ENCODE data around the gene PHLPP2.

Gene PHLPP2

DNA sequence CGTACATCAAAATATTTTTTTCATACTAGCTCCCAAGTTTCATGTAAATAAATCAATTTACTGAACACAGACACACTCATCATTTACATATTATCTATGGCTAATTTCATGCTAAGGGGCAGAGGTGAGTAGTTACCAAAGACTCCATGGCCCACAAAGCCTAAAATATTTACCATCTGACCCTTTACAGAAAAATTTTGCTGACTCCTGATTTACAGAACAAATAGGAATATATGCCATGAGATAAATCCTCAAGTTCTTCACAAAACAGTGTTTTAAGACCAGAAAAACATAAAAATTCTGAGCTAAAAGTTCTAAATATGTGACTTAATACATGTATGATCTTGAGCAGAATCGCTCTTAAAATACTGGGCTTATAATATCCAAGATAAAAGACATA, 36.6 kb upstream of the PHLPP2 start:
- Histone ChIP-seq H3K27ac (no peak overlapping the region), H3K36me3 (replicated peaks) (peaks cover 51% of the 10 kb centered on the region), H3K4me3 (ENCODE audit: low read depth, low read length) (no peak overlapping the region), H3K27me3 (replicated peaks) (no peaks in the 10 kb centered on the region)
- DNase-seq = no peak
- in situ Hi-C loops (cut with HindIII; ENCODE audit: low pct_ligation_motif_present, low sequenced_read_pairs) = no loop called here
- TF ChIP-seq, protein P1, sequence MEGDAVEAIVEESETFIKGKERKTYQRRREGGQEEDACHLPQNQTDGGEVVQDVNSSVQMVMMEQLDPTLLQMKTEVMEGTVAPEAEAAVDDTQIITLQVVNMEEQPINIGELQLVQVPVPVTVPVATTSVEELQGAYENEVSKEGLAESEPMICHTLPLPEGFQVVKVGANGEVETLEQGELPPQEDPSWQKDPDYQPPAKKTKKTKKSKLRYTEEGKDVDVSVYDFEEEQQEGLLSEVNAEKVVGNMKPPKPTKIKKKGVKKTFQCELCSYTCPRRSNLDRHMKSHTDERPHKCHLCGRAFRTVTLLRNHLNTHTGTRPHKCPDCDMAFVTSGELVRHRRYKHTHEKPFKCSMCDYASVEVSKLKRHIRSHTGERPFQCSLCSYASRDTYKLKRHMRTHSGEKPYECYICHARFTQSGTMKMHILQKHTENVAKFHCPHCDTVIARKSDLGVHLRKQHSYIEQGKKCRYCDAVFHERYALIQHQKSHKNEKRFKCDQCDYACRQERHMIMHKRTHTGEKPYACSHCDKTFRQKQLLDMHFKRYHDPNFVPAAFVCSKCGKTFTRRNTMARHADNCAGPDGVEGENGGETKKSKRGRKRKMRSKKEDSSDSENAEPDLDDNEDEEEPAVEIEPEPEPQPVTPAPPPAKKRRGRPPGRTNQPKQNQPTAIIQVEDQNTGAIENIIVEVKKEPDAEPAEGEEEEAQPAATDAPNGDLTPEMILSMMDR (IDR thresholded peaks at IDR 0.05; ENCODE audit: low read depth, low read length, missing control alignments) = no peak

DNA sequence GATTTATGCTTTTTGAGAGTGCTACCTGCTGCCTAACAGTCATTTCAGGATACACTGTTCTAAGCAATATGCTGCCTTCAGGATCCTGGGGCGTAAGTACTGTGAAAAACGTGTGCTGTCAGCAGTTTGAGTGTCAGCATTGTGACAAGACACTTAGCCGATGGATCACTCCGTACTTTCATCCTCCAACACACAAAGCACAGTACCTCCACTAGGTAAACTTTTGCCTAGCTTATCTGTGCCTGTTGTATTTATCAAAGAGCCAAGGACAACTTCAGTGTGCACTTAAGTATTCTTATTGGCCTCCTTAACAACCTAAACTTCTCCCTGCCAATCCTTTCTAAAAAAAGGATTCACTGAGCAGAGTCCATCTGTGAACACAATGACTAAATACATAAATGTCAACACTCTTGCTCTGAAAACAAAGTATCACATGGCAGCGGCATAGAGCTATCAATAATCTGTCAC, 33.8 kb upstream of the PHLPP2 start:
- Histone ChIP-seq H3K27ac (no peak overlapping the region), H3K27me3 (replicated peaks) (no peaks in the 10 kb centered on the region), H3K4me3 (ENCODE audit: low read depth, low read length) (no peak overlapping the region), H3K36me3 (replicated peaks) (peaks cover 70% of the 10 kb centered on the region)
- no peak for DNase-seq
- TF ChIP-seq, protein P1 (IDR thresholded peaks at IDR 0.05; ENCODE audit: low read depth, low read length, missing control alignments) = no peak
- in situ Hi-C loops (cut with HindIII; ENCODE audit: low pct_ligation_motif_present, low sequenced_read_pairs) = no loop called here

DNA sequence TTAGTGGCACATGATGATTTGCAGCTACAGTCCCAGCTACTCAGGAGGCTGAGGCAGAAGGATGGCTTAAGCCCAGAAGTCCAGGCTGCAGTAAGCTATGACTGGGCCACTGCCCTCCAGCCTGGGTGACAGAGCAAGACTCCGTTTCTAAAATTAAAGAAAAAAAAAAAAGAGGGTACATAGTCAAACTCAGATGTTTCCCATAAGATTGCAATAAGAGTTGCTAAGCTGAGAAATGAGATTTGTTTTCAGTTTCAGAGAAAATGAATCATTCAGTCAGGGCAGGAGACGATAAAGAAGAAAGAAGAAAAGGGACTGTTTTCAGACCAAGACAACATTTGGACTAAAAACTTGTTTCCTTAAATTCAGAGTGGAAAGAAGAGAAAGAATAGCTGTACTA, 30.2 kb upstream of the PHLPP2 start:
- Histone ChIP-seq H3K36me3 (replicated peaks) (peaks cover 52% of the 10 kb centered on the region), H3K27me3 (replicated peaks) (no peaks in the 10 kb centered on the region), H3K27ac (no peak overlapping the region), H3K4me3 (ENCODE audit: low read depth, low read length) (no peak overlapping the region)
- DNase-seq = no peak
- TF ChIP-seq, protein P1 (IDR thresholded peaks at IDR 0.05; ENCODE audit: low read depth, low read length, missing control alignments) = no peak
- in situ Hi-C loops (cut with HindIII; ENCODE audit: low pct_ligation_motif_present, low sequenced_read_pairs) = no loop called here

DNA sequence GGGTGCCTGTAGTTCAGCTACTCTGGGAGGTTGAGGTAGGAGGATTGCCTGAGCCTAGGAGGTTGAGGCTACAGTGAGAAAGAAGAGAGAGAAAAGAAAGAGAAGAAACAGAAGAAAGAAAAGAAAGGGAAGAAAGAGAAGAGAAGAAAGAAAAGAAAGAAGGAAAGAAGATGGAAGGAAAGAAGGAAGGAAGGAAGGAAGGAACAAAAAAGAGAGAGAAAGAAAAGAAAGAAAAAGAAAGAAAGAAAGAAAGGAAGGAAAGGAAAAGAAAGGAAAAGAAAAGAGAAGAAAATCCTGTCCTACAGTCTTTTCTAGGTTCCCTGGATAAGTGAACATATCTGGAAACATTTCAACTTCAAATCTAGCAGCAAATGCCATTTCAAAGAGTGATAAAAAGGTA, 29.6 kb upstream of the PHLPP2 start:
- TF ChIP-seq, protein P1 (IDR thresholded peaks at IDR 0.05; ENCODE audit: low read depth, low read length, missing control alignments) = no peak
- no peaks in the 10 kb centered on the region for H3K27me3 ChIP-seq (replicated peaks)
- in situ Hi-C loops (cut with HindIII; ENCODE audit: low pct_ligation_motif_present, low sequenced_read_pairs) = no loop called here
- DNase-seq = no peak
- H3K4me3 ChIP-seq (ENCODE audit: low read depth, low read length) = no peak overlapping the region
- H3K36me3 ChIP-seq (replicated peaks) = peaks cover 54% of the 10 kb centered on the region
- H3K27ac ChIP-seq = no peak overlapping the region

DNA sequence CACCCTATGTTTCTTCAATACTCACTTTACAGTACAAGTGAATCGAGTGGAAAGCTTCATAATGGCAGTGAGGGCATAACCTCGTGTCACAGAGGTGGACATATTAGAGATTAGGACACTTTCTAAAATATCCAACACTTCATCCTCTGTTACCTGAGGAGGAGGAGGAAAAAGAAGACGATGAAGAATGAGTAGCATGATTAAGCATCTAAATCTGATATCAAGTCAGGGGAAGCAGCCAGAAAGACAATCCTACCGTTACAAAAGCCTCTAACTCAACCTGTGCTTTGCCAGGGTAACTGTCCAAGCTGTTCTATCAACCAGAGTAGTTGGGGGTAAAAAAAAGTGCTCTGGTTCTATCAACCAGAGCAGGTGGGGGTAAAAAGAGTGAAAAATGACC, 23.7 kb upstream of the PHLPP2 start:
- Histone ChIP-seq H3K4me3 (ENCODE audit: low read depth, low read length) (no peak overlapping the region), H3K27me3 (replicated peaks) (no peaks in the 10 kb centered on the region), H3K36me3 (replicated peaks) (peaks cover 59% of the 10 kb centered on the region), H3K27ac (no peak overlapping the region)
- no peak for DNase-seq
- in situ Hi-C loops (cut with HindIII; ENCODE audit: low pct_ligation_motif_present, low sequenced_read_pairs) = no loop called here
- TF ChIP-seq, protein P1 (IDR thresholded peaks at IDR 0.05; ENCODE audit: low read depth, low read length, missing control alignments) = no peak

DNA sequence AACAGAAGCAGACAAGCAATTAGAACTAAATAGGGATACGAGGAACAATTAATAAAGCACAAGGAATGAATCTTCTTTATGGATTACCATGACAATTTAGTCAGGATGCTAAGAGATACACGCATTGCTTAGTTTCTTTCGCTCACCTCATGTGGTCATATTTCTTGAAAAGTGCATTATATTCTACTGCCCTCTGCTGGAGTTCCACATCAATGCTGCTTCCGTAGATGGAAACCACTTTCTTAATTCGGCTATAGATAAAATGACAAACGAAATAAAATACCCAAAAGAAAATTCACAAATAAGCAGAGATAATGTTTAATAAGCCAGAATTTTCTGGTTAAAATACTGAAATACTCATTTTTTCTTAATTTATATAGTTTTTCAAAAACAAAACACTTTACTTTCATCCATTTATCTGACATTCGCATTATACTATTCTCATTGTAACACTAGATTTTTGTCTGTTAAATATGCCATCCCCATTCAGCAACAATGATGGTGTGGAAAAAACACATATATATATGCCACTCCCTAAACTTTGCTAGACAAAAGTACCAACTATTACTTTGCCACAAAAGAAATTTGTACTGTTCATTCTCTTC, 22.0 kb upstream of the PHLPP2 start:
- Histone ChIP-seq H3K27ac (no peak overlapping the region), H3K36me3 (replicated peaks) (peaks cover 59% of the 10 kb centered on the region), H3K4me3 (ENCODE audit: low read depth, low read length) (no peak overlapping the region), H3K27me3 (replicated peaks) (no peaks in the 10 kb centered on the region)
- peak; percentile 37 for DNase-seq
- TF ChIP-seq, protein P1 (IDR thresholded peaks at IDR 0.05; ENCODE audit: low read depth, low read length, missing control alignments) = peak; percentile 75
- in situ Hi-C loops (cut with HindIII; ENCODE audit: low pct_ligation_motif_present, low sequenced_read_pairs) = no loop called here

All from brain microvascular endothelial cell (primary cell).